GM20431 (cell line): ENCODE measurements around the gene BRSK2.
"Not testable (repeated sequence)": the region's sequence is repeated elsewhere in the genome, so short reads cannot be mapped to it uniquely, and the experiment has no call there.

Source experiments
- in situ Hi-C: fragments of 300-500 bp; cut with MseI, MboI; formaldehyde crosslinking; loops from one replicate; pipeline ENCODE4 v1.15.0; 2020; ENCODE audit warnings: low sequenced_read_pairs; ENCODE audit not compliant: unreplicated experiment

Gene BRSK2

DNA sequence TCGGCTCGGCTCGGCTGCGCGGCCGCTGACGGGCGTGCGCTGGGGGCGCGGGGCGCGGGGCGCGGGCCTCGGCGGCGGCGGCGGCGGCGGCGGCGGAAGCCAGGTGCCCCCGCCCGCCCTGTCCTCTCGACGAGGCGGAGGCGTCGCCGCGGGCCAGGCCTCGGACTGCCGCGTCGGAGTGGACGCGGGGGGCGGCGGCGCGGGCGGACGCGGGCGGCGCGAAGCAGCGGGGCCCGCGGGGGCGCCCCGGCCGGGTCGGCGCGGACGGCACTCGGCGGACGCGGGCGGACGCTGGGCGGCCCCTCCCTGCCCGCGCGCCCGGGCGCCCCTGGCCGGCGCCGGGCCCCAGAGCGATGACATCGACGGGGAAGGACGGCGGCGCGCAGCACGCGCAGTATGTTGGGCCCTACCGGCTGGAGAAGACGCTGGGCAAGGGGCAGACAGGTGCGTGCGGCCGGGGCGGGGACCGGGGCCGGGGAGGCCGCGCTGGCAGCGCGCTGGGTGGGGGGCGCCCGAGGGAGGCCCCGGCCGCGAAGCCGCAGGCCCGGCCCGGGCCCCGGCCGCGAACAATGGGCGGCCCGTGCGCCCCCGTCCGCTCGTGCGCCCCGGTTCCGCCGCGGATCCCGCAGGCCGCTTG, at the start of gene BRSK2:
BRSK2 (plus strand) TSS at position 3 of the 637 bp plus-strand sequence; CDS start at position 354, 351 bp downstream.
- in situ Hi-C loops: no loop called here

DNA sequence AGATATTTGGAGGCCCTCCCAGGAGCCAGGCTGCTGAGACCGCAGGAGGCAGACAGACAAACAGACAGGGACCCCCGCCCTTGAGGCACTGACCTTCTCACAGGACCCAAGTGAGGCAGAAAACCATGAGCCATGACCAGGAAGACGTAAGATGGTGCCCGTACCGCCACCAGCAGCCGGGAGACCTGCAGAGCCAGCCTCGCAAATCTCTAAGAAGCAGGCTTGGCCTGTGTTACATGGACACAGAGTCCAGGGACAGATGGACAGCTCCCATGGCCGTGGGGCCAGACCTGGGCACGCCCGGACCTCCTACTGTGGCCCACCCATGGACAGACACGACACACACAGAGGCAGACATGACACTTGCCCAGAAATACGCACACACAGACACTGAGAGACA, 49.6 kb upstream of the BRSK2 start:
- in situ Hi-C loops: no loop called here

- in situ Hi-C loops: not testable (repeated sequence)
Observed at GRCh38 chr11:1341226-1341625, 48.5 kb upstream of the BRSK2 start.

DNA sequence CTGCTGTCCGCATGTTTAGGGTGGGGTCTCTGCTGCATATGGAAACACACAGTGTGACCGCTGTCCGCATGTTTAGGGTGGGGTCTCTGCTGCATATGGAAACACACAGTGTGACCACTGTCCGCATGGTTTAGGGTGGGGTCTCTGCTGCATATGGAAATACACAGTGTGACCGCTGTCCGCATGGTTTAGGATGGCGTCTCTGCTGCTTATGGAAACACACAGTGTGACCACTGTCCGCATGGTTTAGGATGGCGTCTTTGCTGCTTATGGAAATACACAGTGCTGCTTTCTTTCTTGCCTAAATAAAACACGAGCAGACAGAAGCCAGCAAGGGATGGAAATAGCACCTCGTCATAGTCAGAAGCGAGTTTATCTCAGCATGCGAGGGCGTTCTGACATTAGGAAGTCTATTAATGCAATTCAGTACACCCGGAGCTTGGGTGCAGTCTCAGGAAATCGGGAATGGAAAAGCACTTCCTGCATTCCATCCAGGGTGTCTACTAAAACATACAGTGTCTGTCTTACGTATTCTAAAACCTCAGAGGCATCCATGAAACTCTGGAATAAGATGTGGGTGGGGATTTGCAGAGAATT, 47.7 kb upstream of the BRSK2 start:
- in situ Hi-C loops: no loop called here

- in situ Hi-C loops: no loop called here
Observed at GRCh38 chr11:1342946-1343345, 46.8 kb upstream of the BRSK2 start.

DNA sequence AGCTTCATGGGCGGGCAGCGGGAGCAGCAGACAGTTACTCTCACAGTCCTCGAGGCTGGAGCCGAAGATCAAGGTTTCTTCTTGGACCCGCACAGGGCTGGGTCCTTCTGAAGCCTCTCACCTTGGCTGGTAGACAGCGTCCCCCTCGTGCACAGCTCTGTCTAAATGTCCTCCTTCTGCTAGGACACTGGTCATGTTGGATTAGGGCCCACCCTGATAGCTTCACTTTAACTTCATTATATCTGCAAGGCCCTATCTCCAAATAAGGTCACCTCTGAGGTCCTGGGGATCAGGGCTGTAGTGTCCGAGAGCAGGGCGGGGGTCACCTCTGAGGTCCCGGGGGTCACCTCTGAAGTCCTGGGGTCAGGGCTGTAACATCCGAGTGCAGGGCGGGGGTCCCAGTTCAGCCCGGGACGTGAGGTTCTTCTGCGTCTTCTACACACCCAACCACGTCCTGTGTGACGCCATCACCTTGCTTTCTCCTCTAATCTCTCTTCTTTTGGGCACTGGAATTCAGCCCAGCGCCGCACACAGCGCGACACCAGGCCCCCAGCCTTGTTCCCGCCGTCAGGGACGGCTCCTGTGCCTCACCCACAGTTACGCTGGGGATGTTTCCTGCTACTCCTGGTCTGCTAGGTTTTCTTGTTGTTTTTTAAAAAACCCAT, 46.2 kb upstream of the BRSK2 start:
- in situ Hi-C loops: no loop called here

DNA sequence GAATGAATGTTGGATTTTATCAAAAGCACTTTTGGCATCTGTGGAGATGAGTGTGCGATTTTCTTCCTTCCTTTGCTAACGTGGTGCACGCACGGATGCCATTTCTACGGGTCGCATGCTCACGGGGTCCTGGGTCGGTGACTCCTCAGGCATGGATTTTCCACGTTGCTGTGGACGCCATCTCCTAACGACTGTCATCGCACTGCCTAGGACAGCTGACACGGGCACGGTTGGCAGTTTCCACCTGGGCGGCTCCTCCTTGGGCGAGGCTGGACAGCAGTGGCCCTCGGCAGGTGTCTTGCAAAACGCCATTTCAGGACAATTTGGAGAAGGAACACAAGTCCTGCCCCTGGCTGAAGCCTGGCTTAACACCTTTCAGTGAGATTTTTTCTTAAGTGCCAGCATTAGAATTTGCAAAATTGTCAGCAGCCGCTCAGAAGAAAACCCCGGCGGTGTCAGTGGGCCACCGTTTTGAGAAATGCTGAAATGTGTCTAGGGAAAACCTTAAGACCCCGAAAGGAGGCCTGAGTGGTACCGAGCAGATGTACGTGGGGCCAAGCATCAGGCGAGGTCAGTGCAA, 45.6 kb upstream of the BRSK2 start:
- in situ Hi-C loops: no loop called here

GRCh38 chr11:1345737-1346513, 43.8 kb upstream of the BRSK2 start:
- in situ Hi-C loops: no loop called here

- in situ Hi-C loops: no loop called here
Observed at GRCh38 chr11:1346669-1347390, 42.9 kb upstream of the BRSK2 start.

GRCh38 chr11:1347411-1347999, 42.2 kb upstream of the BRSK2 start:
- in situ Hi-C loops: not testable (repeated sequence)

DNA sequence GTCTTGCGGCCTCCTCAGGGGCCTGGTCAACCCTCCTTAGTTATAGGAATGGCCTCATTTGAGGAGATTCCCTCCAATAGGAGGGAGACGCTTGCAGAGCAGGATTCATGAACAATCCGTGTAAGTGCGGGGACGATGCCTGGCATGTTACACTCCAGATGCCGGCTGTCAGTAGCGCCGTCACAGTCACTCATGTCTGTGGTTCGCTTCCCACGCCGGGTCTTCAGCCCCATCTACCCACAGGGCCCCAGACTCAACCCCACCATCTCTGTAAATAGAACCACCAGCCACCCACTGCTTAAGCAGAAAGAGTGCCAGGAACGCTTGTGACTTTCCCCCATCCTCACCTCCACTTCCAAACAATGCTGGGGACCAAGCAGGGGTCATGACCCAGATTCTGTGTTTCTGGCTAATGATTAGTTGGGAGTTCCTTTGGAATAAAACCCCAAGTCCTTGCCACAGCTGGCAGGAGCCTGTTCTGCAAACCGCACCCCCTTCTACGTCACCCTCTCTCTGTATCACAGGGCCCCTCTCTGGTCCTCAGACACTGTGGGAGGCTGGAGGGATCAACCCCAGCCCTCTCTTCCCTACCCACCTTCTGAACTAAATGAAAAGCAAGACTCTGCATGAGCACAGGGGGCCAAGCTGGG, 41.5 kb upstream of the BRSK2 start:
- in situ Hi-C loops: no loop called here

DNA sequence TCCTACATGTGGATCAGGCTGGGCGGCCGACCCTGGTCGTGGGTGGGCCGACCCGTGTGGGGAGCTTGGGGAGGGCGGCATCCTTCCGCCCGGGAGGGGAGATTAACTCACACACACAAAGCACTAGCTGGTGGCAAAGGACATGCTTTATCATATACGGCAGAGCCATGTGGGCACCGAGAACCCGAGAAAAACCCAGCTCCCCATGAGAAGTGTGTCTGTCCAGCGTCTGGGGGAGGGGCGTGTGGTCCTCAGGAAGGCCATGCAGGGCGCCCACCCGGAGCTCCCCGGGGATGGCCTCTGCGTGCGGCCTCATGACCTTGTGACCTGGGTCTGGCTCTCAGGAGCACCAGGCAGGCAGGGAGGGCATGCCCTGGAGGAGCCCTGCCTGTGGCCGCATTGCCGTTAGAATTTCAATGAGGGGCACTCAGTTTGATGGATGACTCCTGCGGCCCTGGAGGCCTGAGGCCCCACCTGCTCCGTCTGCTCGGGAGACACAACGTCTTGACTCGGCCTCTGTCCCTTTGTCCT, 40.9 kb upstream of the BRSK2 start:
- in situ Hi-C loops: no loop called here

- in situ Hi-C loops: no loop called here
Observed at GRCh38 chr11:1349327-1350041, 40.2 kb upstream of the BRSK2 start.

DNA sequence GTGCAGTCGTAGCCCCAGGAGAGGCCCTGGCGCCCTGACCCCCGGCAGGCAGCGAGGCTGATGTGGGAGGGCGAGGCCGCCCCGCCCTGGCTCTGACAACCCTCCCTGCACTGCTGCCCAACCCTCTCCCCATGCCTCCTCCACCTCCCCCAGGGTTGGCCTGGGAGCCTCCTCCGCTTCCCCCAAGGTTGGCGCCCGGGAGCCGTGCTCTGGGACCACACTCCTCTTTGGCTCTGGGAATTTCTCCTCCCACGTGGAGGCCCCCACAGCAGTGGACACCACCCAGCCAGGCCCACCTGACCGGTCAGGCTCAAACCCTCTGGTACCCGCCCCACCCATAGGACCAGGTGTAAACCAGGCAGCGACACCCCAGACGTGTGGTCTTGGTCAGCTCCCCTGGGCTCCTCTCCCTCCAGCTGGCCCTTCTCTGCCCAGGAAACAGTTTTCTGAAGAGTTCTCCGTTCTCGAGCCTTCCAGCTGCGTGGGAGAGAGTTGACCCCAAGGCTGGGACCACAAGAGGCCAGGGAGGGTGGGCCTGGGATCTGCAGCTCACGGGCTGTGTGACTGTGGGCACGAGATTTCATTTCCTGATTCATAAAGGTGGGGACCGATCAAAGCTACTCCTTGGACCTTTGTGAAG, 39.5 kb upstream of the BRSK2 start:
- in situ Hi-C loops: no loop called here

- in situ Hi-C loops: no loop called here
Observed at GRCh38 chr11:1351278-1351937, 38.3 kb upstream of the BRSK2 start.

- in situ Hi-C loops: no loop called here
Observed at GRCh38 chr11:1352696-1353382, 36.9 kb upstream of the BRSK2 start.
